Measurements from ENCODE around the gene ERICH3. TPM values are rescaled to one million over a fixed set of nuclear protein-coding genes. Genes with fewer than 3 reads are reported as not detected.

ERICH3 gene
- total RNA-seq, 1 experiment from 2014 or later = not detected

DNA sequence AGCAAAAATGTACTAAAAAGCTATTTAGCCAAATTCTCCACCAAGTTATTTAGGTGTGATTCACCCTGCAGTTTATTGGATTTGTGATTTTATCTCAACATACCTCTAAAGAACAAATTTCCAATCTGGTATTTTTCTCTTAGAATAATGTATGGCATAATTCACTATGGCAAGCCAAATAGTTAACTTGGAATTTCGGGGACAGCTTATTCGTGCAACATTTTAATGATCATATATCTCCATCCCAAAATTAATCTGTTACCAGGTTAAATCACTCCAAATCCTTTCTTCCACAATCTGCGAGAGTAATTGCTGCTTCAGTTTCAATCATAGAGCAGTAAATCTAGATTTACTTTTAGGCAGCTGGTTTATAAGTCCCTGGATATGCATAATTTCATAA, 53.4 kb downstream of the ERICH3 start:
- no TSS peak for BruUV-seq (replicated peaks)
- Histone ChIP-seq H2AFZ (no peak overlapping the region), H3K27ac (no peak overlapping the region), H3F3A (ENCODE audit: insufficient read depth, low read depth) (no peaks in the 10 kb centered on the region), H3K36me3 (ENCODE audit: low read depth) (no peaks in the 10 kb centered on the region), H3K27me3 (ENCODE audit: insufficient read depth, low read depth) (no peaks in the 10 kb centered on the region), H3K4me1 (replicated peaks; ENCODE audit: insufficient read depth) (no peaks in the 10 kb centered on the region), H4K20me1 (ENCODE audit: insufficient read depth) (no peaks in the 10 kb centered on the region), H3K9me2 (ENCODE audit: insufficient read depth) (no peaks in the 10 kb centered on the region), H3K9me3 (ENCODE audit: insufficient read depth, low read depth) (no peaks in the 10 kb centered on the region), H3K79me2 (ENCODE audit: low read depth) (no peaks in the 10 kb centered on the region), H3K4me3 (no peak overlapping the region), H3K4me2 (no peak overlapping the region)
- ChIA-PET CTCF (no interaction called here), POLR2A (ENCODE audit: unreplicated experiment) (no interaction called here)
- TF ChIP-seq EZH2 (IDR thresholded peaks at IDR 0.05; ENCODE audit: low read depth) = no peak
- TF ChIP-seq, protein P1, sequence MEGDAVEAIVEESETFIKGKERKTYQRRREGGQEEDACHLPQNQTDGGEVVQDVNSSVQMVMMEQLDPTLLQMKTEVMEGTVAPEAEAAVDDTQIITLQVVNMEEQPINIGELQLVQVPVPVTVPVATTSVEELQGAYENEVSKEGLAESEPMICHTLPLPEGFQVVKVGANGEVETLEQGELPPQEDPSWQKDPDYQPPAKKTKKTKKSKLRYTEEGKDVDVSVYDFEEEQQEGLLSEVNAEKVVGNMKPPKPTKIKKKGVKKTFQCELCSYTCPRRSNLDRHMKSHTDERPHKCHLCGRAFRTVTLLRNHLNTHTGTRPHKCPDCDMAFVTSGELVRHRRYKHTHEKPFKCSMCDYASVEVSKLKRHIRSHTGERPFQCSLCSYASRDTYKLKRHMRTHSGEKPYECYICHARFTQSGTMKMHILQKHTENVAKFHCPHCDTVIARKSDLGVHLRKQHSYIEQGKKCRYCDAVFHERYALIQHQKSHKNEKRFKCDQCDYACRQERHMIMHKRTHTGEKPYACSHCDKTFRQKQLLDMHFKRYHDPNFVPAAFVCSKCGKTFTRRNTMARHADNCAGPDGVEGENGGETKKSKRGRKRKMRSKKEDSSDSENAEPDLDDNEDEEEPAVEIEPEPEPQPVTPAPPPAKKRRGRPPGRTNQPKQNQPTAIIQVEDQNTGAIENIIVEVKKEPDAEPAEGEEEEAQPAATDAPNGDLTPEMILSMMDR (conservative IDR thresholded peaks at IDR 0.05) = no peak
- intact Hi-C loops (cut with micrococcal nuclease; ENCODE audit: unreplicated experiment) = no loop called here
- DNase-seq = no peak

DNA sequence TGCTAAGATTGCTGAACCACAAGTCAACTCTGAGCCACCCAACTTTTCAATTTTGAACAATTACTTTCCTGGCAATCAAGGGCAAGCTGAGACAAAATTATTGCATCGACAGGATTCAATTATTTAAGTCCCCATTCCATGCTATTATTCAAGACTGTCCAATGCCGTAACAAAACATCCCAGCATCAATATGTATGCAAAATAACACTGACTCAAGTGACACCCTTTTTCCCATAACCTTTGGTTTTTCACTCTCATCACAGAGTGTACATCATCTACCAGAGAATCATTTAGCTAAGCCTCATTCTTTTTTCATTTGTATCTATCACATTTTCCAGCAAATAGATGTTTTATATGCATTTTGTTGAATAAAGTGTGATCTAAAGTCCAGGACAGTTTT, 54.6 kb downstream of the ERICH3 start:
- DNase-seq = no peak
- Histone ChIP-seq H3K27ac (no peak overlapping the region), H4K20me1 (ENCODE audit: insufficient read depth) (no peaks in the 10 kb centered on the region), H3K27me3 (ENCODE audit: insufficient read depth, low read depth) (no peaks in the 10 kb centered on the region), H3K36me3 (ENCODE audit: low read depth) (no peaks in the 10 kb centered on the region), H3K4me2 (no peak overlapping the region), H2AFZ (no peak overlapping the region), H3K4me1 (replicated peaks; ENCODE audit: insufficient read depth) (no peaks in the 10 kb centered on the region), H3K4me3 (no peak overlapping the region), H3F3A (ENCODE audit: insufficient read depth, low read depth) (no peaks in the 10 kb centered on the region), H3K79me2 (ENCODE audit: low read depth) (no peaks in the 10 kb centered on the region), H3K9me3 (ENCODE audit: insufficient read depth, low read depth) (no peaks in the 10 kb centered on the region), H3K9me2 (ENCODE audit: insufficient read depth) (no peaks in the 10 kb centered on the region)
- ChIA-PET POLR2A (ENCODE audit: unreplicated experiment) (no interaction called here), CTCF (no interaction called here)
- TF ChIP-seq, protein P1 (conservative IDR thresholded peaks at IDR 0.05) = no peak
- BruUV-seq (replicated peaks) = no TSS peak
- intact Hi-C loops (cut with micrococcal nuclease; ENCODE audit: unreplicated experiment) = no loop called here

DNA sequence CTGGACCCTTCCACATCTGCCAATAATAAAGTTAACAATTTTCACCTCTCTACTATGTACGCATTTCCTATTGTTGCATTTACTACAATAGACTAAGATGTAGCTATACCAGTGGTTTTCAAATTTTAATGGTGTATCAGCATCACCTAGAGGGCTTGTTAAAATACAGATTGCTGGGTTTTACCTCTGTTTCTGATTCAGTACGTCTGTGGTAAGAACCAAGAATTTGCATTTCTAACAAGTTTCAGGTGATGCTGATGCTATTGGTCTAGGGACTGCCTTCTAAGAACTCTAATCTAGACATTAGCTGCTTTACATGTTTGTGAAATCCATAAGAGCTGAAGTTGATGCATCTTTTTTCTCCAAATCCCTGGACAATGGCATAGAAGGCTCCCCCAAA, 59.7 kb downstream of the ERICH3 start:
- intact Hi-C loops (cut with micrococcal nuclease; ENCODE audit: unreplicated experiment) = no loop called here
- POLR2A ChIA-PET (ENCODE audit: unreplicated experiment) = no interaction called here
- TF ChIP-seq EZH2 (IDR thresholded peaks at IDR 0.05; ENCODE audit: low read depth) = no peak
- TF ChIP-seq, protein P1 (conservative IDR thresholded peaks at IDR 0.05) = no peak

More for the DNA sequence above, 59.7 kb downstream of the ERICH3 start:
- Histone ChIP-seq H3K9me3 (ENCODE audit: insufficient read depth, low read depth) (no peaks in the 10 kb centered on the region), H4K20me1 (ENCODE audit: insufficient read depth) (no peaks in the 10 kb centered on the region), H2AFZ (no peak overlapping the region), H3K4me2 (no peak overlapping the region), H3F3A (ENCODE audit: insufficient read depth, low read depth) (no peaks in the 10 kb centered on the region), H3K36me3 (ENCODE audit: low read depth) (no peaks in the 10 kb centered on the region), H3K27ac (no peak overlapping the region), H3K4me3 (no peak overlapping the region), H3K4me1 (replicated peaks; ENCODE audit: insufficient read depth) (no peaks in the 10 kb centered on the region), H3K27me3 (ENCODE audit: insufficient read depth, low read depth) (no peaks in the 10 kb centered on the region), H3K9me2 (ENCODE audit: insufficient read depth) (no peaks in the 10 kb centered on the region; the same call in 1 of the 2 replicates), H3K79me2 (ENCODE audit: low read depth) (no peaks in the 10 kb centered on the region)
- CTCF ChIA-PET = no interaction called here
- DNase-seq = no peak
- BruUV-seq (replicated peaks) = no TSS peak
